Effector memory CD4-positive, alpha-beta T cell (primary cell): ENCODE measurements around the gene HNRNPU.
"Not testable (repeated sequence)": the region's sequence is repeated elsewhere in the genome, so short reads cannot be mapped to it uniquely, and the experiment has no call there.

ENCODE experiments used
- DNase-seq, 3 donors: peaks; one replicate each; pipeline ENCODE4 v3.0.0-alpha.2; 2020
- H3K27ac ChIP-seq: 2 replicates; pipeline ENCODE4 v1.7.0; 2013; ENCODE audit warnings: mild to moderate bottlenecking, low read length, moderate library complexity; ENCODE audit not compliant: insufficient read depth, poor library complexity, severe bottlenecking
- H3K27me3 ChIP-seq: replicated peaks from 2 replicates; pipeline ENCODE4 v1.7.0; 2013; ENCODE audit warnings: mild to moderate bottlenecking, low read length; ENCODE audit not compliant: insufficient read depth, control insufficient read depth, poor library complexity, severe bottlenecking
- H3K36me3 ChIP-seq: 2 replicates; pipeline ENCODE4 v1.7.0; 2013; ENCODE audit warnings: mild to moderate bottlenecking, low read length, moderate library complexity; ENCODE audit not compliant: control insufficient read depth, insufficient read depth
- H3K4me1 ChIP-seq: 2 replicates; pipeline ENCODE4 v1.7.0; 2013; ENCODE audit warnings: low read length, mild to moderate bottlenecking; ENCODE audit not compliant: control insufficient read depth, insufficient read depth, poor library complexity, severe bottlenecking
- H3K4me3 ChIP-seq: 2 replicates; pipeline ENCODE4 v1.7.0; 2013; ENCODE audit warnings: low read length, low read depth, mild to moderate bottlenecking; ENCODE audit not compliant: insufficient read depth, poor library complexity, severe bottlenecking
- H3K9me3 ChIP-seq: 2 replicates; pipeline ENCODE4 v1.7.0; 2013; ENCODE audit warnings: mild to moderate bottlenecking, low read length, moderate library complexity; ENCODE audit not compliant: control insufficient read depth

HNRNPU gene

GRCh38 chr1:244833260-244833659, 31.1 kb downstream of the HNRNPU start:
- H3K27ac ChIP-seq, result peak overlapping the region; percentile 99
- H3K27me3 ChIP-seq, H3K36me3 ChIP-seq, DNase-seq, H3K4me1 ChIP-seq, H3K9me3 ChIP-seq: not testable (repeated sequence)
- H3K4me3 ChIP-seq, result peak overlapping the region; percentile 91

- no peaks in the 10 kb centered on the region for H3K36me3 ChIP-seq
- no peak overlapping the region for H3K27ac ChIP-seq
- no peaks in the 10 kb centered on the region for H3K4me1 ChIP-seq
- no peak for DNase-seq
- no peaks in the 10 kb centered on the region for H3K9me3 ChIP-seq
- H3K4me3 ChIP-seq, result no peak overlapping the region
- H3K27me3 ChIP-seq, result no peaks in the 10 kb centered on the region
Observed at GRCh38 chr1:244830639-244831038, 33.7 kb downstream of the HNRNPU start.

- Histone ChIP-seq H3K9me3 (no peaks in the 10 kb centered on the region), H3K4me1 (no peaks in the 10 kb centered on the region), H3K36me3 (no peaks in the 10 kb centered on the region), H3K4me3 (no peak overlapping the region), H3K27me3 (no peaks in the 10 kb centered on the region), H3K27ac (no peak overlapping the region)
- DNase-seq, result no peak
Observed at GRCh38 chr1:244826712-244827111, 37.6 kb downstream of the HNRNPU start.

GRCh38 chr1:244822878-244823277, 41.5 kb downstream of the HNRNPU start:
- H3K27me3 ChIP-seq, result peaks cover 4% of the 10 kb centered on the region
- DNase-seq, result no peak
- no peak overlapping the region for H3K4me3 ChIP-seq
- H3K9me3 ChIP-seq, result no peaks in the 10 kb centered on the region
- no peaks in the 10 kb centered on the region for H3K4me1 ChIP-seq
- no peaks in the 10 kb centered on the region for H3K36me3 ChIP-seq
- no peak overlapping the region for H3K27ac ChIP-seq

GRCh38 chr1:244821134-244821533, 43.2 kb downstream of the HNRNPU start:
- DNase-seq, result no peak
- H3K9me3 ChIP-seq, result no peaks in the 10 kb centered on the region
- H3K36me3 ChIP-seq, result no peaks in the 10 kb centered on the region
- no peak overlapping the region for H3K27ac ChIP-seq
- no peaks in the 10 kb centered on the region for H3K4me1 ChIP-seq
- H3K4me3 ChIP-seq, result no peak overlapping the region
- peaks cover 4% of the 10 kb centered on the region for H3K27me3 ChIP-seq

GRCh38 chr1:244820131-244820530, 44.2 kb downstream of the HNRNPU start:
- no peaks in the 10 kb centered on the region for H3K4me1 ChIP-seq
- no peaks in the 10 kb centered on the region for H3K36me3 ChIP-seq
- no peak overlapping the region for H3K4me3 ChIP-seq
- peaks cover 4% of the 10 kb centered on the region for H3K27me3 ChIP-seq
- H3K9me3 ChIP-seq, result no peaks in the 10 kb centered on the region
- no peak for DNase-seq
- no peak overlapping the region for H3K27ac ChIP-seq

GRCh38 chr1:244817415-244817894, 46.9 kb downstream of the HNRNPU start:
- Histone ChIP-seq H3K4me3 (no peak overlapping the region), H3K27ac (no peak overlapping the region), H3K9me3 (no peaks in the 10 kb centered on the region), H3K4me1 (no peaks in the 10 kb centered on the region), H3K36me3 (no peaks in the 10 kb centered on the region), H3K27me3 (peaks cover 4% of the 10 kb centered on the region)
- DNase-seq, result no peak

- Histone ChIP-seq H3K9me3 (no peaks in the 10 kb centered on the region), H3K4me1 (no peaks in the 10 kb centered on the region), H3K27me3 (peaks cover 4% of the 10 kb centered on the region), H3K36me3 (no peaks in the 10 kb centered on the region), H3K27ac (no peak overlapping the region), H3K4me3 (no peak overlapping the region)
- no peak for DNase-seq
Observed at GRCh38 chr1:244815600-244816099, 48.7 kb downstream of the HNRNPU start.

- no peak for DNase-seq
- H3K4me1 ChIP-seq, result no peaks in the 10 kb centered on the region
Observed at GRCh38 chr1:244813327-244813726, 51.0 kb downstream of the HNRNPU start.

GRCh38 chr1:244810221-244810620, 54.1 kb downstream of the HNRNPU start:
- no peak for DNase-seq
- Histone ChIP-seq H3K36me3 (no peaks in the 10 kb centered on the region), H3K27me3 (no peaks in the 10 kb centered on the region), H3K4me1 (no peaks in the 10 kb centered on the region), H3K4me3 (no peak overlapping the region), H3K9me3 (no peaks in the 10 kb centered on the region), H3K27ac (no peak overlapping the region)

More at GRCh38 chr1:244813327-244813726, 51.0 kb downstream of the HNRNPU start:
- Histone ChIP-seq H3K27me3 (no peaks in the 10 kb centered on the region), H3K36me3 (no peaks in the 10 kb centered on the region), H3K27ac (no peak overlapping the region), H3K4me3 (no peak overlapping the region), H3K9me3 (no peaks in the 10 kb centered on the region)
